Neural progenitor cell (in vitro differentiated cells): Measurements from ENCODE around the gene ZNF541. TPM values are rescaled to one million over a fixed set of nuclear protein-coding genes. Genes with fewer than 3 reads are reported as not detected.
A peak's percentile ranks its signal among the peaks of the same experiment; 100 is the strongest.

ENCODE experiments used
- DNase-seq: peaks from one replicate; pipeline ENCODE4 v3.0.0-alpha.2; 2016; ENCODE audit warnings: low spot score
- H2AFZ ChIP-seq: fragments of 200-600 bp; sonication (generic); replicated peaks from 2 replicates; pipeline ENCODE4 v1.6.1; 2016; ENCODE audit warnings: antibody characterized with exemption
- H3F3A ChIP-seq: fragments of 200-600 bp; sonication (generic); 2 replicates; pipeline ENCODE4 v1.6.1; 2016; ENCODE audit warnings: antibody characterized with exemption, low read depth
- H3K27ac ChIP-seq: fragments of 200-600 bp; sonication (generic); 2 replicates; pipeline ENCODE4 v1.5.1; 2016; ENCODE audit warnings: mild to moderate bottlenecking
- H3K27me3 ChIP-seq: fragments of 200-600 bp; sonication (generic); 2 replicates; pipeline ENCODE4 v1.6.1; 2016; ENCODE audit warnings: mild to moderate bottlenecking, moderate library complexity
- H3K36me3 ChIP-seq: fragments of 200-600 bp; sonication (generic); 2 replicates; pipeline ENCODE4 v1.5.1; 2016
- H3K4me1 ChIP-seq: fragments of 200-600 bp; sonication (generic); 2 replicates; pipeline ENCODE4 v1.6.1; 2016; ENCODE audit warnings: mixed run types
- H3K4me2 ChIP-seq: fragments of 200-600 bp; sonication (generic); 2 replicates; pipeline ENCODE4 v1.6.1; 2016
- H3K4me3 ChIP-seq: fragments of 200-600 bp; sonication (generic); 2 replicates; pipeline ENCODE4 v1.5.1; 2016
- H3K79me2 ChIP-seq: fragments of 200-600 bp; sonication (generic); 2 replicates; pipeline ENCODE4 v1.6.1; 2016; ENCODE audit warnings: low read depth
- H3K9ac ChIP-seq: fragments of 200-600 bp; sonication (generic); 2 replicates; pipeline ENCODE4 v1.6.1; 2016
- H3K9me3 ChIP-seq: fragments of 200-600 bp; sonication (generic); 2 replicates; pipeline ENCODE4 v1.5.1; 2016; ENCODE audit warnings: low read depth
- H4K20me1 ChIP-seq: fragments of 200-600 bp; sonication (generic); 2 replicates; pipeline ENCODE4 v1.6.1; 2016; ENCODE audit warnings: low read depth
- H3K27ac Mint-ChIP-seq: 3 replicates; pipeline ENCODE4 v1.8.0; 2021; ENCODE audit warnings: mixed read lengths
- H3K27me3 Mint-ChIP-seq: 2 replicates; pipeline ENCODE4 v1.8.0; 2022; ENCODE audit warnings: low read depth, mild to moderate bottlenecking, inconsistent platforms, moderate library complexity, mixed read lengths; ENCODE audit not compliant: insufficient read depth
- H3K36me3 Mint-ChIP-seq: 3 replicates; pipeline ENCODE4 v1.8.0; 2021; ENCODE audit warnings: mixed read lengths
- H3K4me1 Mint-ChIP-seq: 3 replicates; pipeline ENCODE4 v1.8.0; 2021; ENCODE audit warnings: mixed read lengths
- H3K4me3 Mint-ChIP-seq: 3 replicates; pipeline ENCODE4 v1.8.0; 2021; ENCODE audit warnings: mild to moderate bottlenecking, moderate library complexity, mixed read lengths
- H3K9me3 Mint-ChIP-seq: 3 replicates; pipeline ENCODE4 v1.8.0; 2020; ENCODE audit warnings: mixed read lengths
- EZH2 ChIP-seq: fragments of 200-600 bp; sonication (generic); IDR thresholded peaks from 2 replicates; pipeline ENCODE4 v1.6.1; 2017; ENCODE audit warnings: antibody characterized with exemption, mild to moderate bottlenecking, moderate library complexity
- EZH2phosphoT487 ChIP-seq: fragments of 200-600 bp; sonication (generic); IDR thresholded peaks from 2 replicates; pipeline ENCODE4 v1.6.1; 2017; ENCODE audit warnings: antibody characterized with exemption
- total RNA-seq: library from RNA; depleted of rRNA; stranded (reverse); fragments of >200 nt; gene quantifications from 2 replicates; pipeline ENCODE4 v1.2.3, GENCODE V29; 2015; ENCODE audit warnings: low replicate concordance
- TF ChIP-seq, protein P1 (sequence below): fragments of 200-600 bp; sonication (generic); IDR thresholded peaks from 2 replicates; pipeline ENCODE4 v1.5.1; 2017; ENCODE audit warnings: antibody characterized with exemption, mild to moderate bottlenecking

The ZNF541 gene
- total RNA-seq, 1 donor from 2014 or later, result not detected

- peaks cover 5% of the 10 kb centered on the region for H3K4me1 Mint-ChIP-seq
- H3K79me2 ChIP-seq, result no peaks in the 10 kb centered on the region
- no peaks in the 10 kb centered on the region for H3K27me3 ChIP-seq
- no peaks in the 10 kb centered on the region for H3F3A ChIP-seq
- H3K27ac ChIP-seq, result no peak overlapping the region
- H3K36me3 Mint-ChIP-seq, result no peaks in the 10 kb centered on the region
- no peaks in the 10 kb centered on the region for H3K36me3 ChIP-seq
- H4K20me1 ChIP-seq, result no peaks in the 10 kb centered on the region
- TF ChIP-seq EZH2, result no peak
- TF ChIP-seq, protein P1, sequence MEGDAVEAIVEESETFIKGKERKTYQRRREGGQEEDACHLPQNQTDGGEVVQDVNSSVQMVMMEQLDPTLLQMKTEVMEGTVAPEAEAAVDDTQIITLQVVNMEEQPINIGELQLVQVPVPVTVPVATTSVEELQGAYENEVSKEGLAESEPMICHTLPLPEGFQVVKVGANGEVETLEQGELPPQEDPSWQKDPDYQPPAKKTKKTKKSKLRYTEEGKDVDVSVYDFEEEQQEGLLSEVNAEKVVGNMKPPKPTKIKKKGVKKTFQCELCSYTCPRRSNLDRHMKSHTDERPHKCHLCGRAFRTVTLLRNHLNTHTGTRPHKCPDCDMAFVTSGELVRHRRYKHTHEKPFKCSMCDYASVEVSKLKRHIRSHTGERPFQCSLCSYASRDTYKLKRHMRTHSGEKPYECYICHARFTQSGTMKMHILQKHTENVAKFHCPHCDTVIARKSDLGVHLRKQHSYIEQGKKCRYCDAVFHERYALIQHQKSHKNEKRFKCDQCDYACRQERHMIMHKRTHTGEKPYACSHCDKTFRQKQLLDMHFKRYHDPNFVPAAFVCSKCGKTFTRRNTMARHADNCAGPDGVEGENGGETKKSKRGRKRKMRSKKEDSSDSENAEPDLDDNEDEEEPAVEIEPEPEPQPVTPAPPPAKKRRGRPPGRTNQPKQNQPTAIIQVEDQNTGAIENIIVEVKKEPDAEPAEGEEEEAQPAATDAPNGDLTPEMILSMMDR, result no peak
- H3K9me3 ChIP-seq, result no peaks in the 10 kb centered on the region
- H2AFZ ChIP-seq, result no peak overlapping the region
- H3K27me3 Mint-ChIP-seq, result peaks cover 5% of the 10 kb centered on the region
- H3K4me1 ChIP-seq, result no peaks in the 10 kb centered on the region
- DNase-seq, result no peak
- H3K27ac Mint-ChIP-seq, result no peak overlapping the region
- H3K9me3 Mint-ChIP-seq, result no peaks in the 10 kb centered on the region
- H3K9ac ChIP-seq, result no peak overlapping the region
- H3K4me3 ChIP-seq, result no peak overlapping the region
- no peak overlapping the region for H3K4me2 ChIP-seq
- no peak overlapping the region for H3K4me3 Mint-ChIP-seq
These were observed 3.6 kb downstream of the ZNF541 start for GRCh38 chr19:47569331-47569730.

DNA sequence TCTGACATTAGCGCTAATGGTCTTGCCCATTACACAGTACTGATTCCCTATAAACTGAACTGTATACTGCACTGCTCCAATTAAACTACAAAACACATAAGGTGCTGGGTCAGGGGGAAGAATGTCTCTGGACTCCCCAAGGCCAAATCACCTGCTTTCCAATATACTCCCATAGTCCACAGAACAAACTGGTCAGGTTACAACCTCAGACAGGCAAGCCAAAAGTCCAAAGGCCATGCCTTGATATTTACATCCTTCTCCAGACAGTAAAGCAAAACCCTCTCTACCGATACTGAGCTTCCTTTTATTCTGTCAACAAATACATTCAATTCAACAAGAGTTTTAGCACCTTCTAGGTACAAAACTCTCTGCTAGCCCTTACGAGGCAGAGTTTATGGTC, 8.9 kb downstream of the ZNF541 start:
- H3K36me3 ChIP-seq, result no peaks in the 10 kb centered on the region
- H3K4me3 ChIP-seq, result no peak overlapping the region
- no peaks in the 10 kb centered on the region for H3K36me3 Mint-ChIP-seq
- no peak overlapping the region for H2AFZ ChIP-seq
- H3K9me3 Mint-ChIP-seq, result no peaks in the 10 kb centered on the region
- DNase-seq, result no peak
- H3K27me3 ChIP-seq, result no peaks in the 10 kb centered on the region
- no peaks in the 10 kb centered on the region for H4K20me1 ChIP-seq
- no peak overlapping the region for H3K4me3 Mint-ChIP-seq
- peaks cover 3% of the 10 kb centered on the region for H3K27me3 Mint-ChIP-seq
- no peak overlapping the region for H3K4me2 ChIP-seq
- H3K79me2 ChIP-seq, result no peaks in the 10 kb centered on the region
- peaks cover 8% of the 10 kb centered on the region for H3K4me1 Mint-ChIP-seq
- no peaks in the 10 kb centered on the region for H3K9me3 ChIP-seq
- no peak overlapping the region for H3K9ac ChIP-seq
- H3K4me1 ChIP-seq, result no peaks in the 10 kb centered on the region
- TF ChIP-seq EZH2 (no peak), EZH2phosphoT487 (no peak)
- TF ChIP-seq, protein P1, result no peak
- H3F3A ChIP-seq, result no peaks in the 10 kb centered on the region
- no peak overlapping the region for H3K27ac ChIP-seq
- peak overlapping the region; percentile 37 for H3K27ac Mint-ChIP-seq

- Histone ChIP-seq H3K4me1 (no peaks in the 10 kb centered on the region), H3K4me2 (no peak overlapping the region), H3K9me3 (no peaks in the 10 kb centered on the region), H4K20me1 (no peaks in the 10 kb centered on the region), H3K36me3 (no peaks in the 10 kb centered on the region), H2AFZ (no peak overlapping the region), H3K27me3 (no peaks in the 10 kb centered on the region), H3K4me3 (no peak overlapping the region), H3F3A (no peaks in the 10 kb centered on the region), H3K79me2 (no peaks in the 10 kb centered on the region), H3K9ac (no peak overlapping the region), H3K27ac (no peak overlapping the region)
- DNase-seq, result no peak
- Mint-ChIP-seq H3K27ac (no peak overlapping the region), H3K9me3 (no peaks in the 10 kb centered on the region), H3K27me3 (peaks cover 2% of the 10 kb centered on the region), H3K4me3 (no peak overlapping the region), H3K4me1 (peaks cover 3% of the 10 kb centered on the region), H3K36me3 (no peaks in the 10 kb centered on the region)
- no peak for TF ChIP-seq EZH2
- no peak for TF ChIP-seq EZH2phosphoT487
- TF ChIP-seq, protein P1, result no peak
These were observed 11.4 kb downstream of the ZNF541 start for GRCh38 chr19:47561440-47562057.
